CMK (cell line): Measurements from ENCODE around the gene GPA33.

ENCODE experiments used
- DNase-seq: peaks from one replicate; pipeline ENCODE4 v3.0.0-alpha.2; 2010; ENCODE audit warnings: low read depth

The GPA33 gene

GRCh38 chr1:167117225-167117624, 27.0 kb upstream of the GPA33 start:
- no peak for DNase-seq

- DNase-seq: no peak
Observed at GRCh38 chr1:167116174-167116573, 26.0 kb upstream of the GPA33 start.

DNA sequence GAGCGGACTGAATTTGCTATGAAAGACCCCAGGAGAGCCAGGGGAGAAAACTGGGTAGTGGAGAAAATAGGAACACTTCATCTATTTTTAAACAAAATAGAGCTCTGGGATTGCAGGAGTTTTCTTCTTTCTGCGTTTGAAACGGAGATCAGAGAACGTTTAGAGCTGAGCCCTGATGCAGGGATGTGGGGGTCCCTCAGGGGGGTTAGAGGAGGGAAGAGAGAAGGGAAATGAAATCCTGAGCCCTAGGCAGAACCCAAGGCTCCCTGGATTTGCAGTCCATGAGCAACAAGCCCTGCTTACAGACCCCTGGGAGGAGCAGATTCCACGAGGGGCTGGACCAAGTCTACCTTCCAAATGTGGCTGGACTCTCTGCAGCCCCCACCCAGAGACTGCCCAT, 25.5 kb upstream of the GPA33 start:
- no peak for DNase-seq

- DNase-seq: no peak
Observed at GRCh38 chr1:167114725-167115124, 24.5 kb upstream of the GPA33 start.

DNA sequence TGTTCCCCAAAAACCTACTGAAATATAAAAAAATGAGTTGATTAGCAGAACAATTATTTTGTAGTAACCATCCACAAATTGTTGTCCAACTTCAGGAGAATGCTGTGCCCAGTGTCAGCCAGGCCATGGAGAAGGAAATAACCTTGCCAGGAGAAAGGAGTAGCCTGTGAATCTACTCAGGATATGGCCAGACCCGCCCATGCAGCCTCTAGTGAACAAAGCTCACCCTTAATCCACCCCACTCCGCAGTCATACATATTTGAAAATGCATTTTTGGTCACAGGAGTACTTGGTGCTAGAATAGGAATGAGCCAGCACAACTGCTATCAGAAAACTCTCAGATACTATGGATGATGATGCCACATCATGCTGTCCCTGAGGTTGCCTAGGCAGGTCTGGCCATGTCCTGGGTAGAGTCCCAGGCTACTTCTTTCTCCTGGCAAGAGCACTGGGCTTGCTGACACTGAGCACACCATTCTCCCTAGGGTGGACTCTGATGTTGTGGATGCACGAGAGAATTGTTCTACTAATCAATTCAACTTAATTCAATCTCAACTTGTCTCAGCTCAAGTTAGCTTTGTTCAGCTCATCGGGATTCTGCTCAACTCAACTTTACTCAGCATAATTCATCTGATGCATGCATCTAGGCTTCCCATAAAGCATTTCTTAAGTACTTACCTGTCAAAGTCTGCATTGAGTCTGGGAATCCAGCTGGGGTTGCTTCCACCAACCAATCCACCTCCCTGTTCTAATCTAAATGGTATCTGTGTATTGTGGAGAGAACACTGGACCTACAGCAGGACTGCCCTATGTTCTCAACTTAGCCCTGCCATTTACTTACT, 21.9 kb upstream of the GPA33 start:
- no peak for DNase-seq

- no peak for DNase-seq
Observed at GRCh38 chr1:167110586-167110985, 20.4 kb upstream of the GPA33 start.

- DNase-seq: no peak
Observed at GRCh38 chr1:167109125-167109524, 18.9 kb upstream of the GPA33 start.

DNA sequence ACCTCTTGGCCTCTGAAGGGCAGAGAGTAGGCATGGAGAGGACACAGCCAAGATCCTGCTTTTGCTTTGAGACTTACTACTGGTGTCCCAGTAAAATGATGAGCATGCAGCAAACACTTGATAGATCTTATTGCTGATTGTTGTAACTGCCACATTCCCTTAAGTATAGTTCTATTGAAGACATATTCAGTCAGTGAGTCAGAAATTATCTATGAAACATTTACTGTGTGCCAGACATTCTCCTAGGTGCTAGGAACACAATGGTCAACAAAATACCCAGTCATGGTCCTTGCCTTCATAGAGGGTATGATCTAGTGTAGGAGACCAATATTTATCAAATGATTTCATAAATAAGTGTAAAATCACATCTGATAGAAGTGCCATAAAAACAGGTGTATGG, 17.3 kb upstream of the GPA33 start:
- no peak for DNase-seq

GRCh38 chr1:167106119-167106461, 15.9 kb upstream of the GPA33 start:
- DNase-seq: no peak

DNA sequence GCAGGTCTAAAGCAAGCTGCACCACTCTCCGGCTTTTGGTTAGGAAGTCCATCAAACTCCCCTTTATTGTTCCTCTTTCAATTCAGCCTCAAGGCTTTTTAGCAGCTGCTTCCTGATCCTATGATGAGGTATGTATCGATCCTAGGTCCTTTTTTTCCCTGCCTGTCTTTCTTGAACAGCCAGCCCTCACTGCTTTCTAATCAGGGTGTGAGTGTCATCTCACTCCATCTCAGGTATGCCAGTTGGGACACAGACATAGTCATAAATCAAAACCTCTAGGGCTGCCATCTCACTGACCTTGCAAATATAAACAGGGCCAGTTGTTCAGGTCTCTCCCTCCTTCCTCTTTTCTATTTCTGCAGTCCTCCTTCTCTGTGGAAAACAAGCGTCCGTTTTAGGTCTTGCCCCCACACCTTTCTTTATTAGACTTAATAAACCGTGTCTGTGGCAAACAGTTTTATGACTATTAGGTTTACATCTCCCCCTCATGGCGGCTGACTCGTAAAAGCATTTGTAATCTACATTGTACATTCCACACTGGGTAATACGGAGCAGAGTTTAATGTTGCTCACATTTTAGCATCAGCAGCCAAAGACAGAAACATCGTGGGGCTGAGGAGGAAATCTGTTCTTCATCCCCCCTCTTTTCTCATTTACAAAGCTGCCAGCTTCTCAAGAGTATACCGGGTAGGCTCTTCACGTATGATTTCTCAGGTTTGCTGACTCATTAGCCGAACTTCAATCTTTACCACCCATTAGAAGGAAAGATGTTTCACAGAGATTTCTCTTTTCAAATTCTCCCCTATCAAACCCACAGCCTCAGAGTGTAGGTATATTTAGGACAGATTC, 15.3 kb upstream of the GPA33 start:
- DNase-seq: no peak

- DNase-seq: no peak
Observed at GRCh38 chr1:167104256-167104633, 14.1 kb upstream of the GPA33 start.

- no peak for DNase-seq
Observed at GRCh38 chr1:167102906-167103573, 12.9 kb upstream of the GPA33 start.

GRCh38 chr1:167101754-167102153, 11.6 kb upstream of the GPA33 start:
- no peak for DNase-seq

DNA sequence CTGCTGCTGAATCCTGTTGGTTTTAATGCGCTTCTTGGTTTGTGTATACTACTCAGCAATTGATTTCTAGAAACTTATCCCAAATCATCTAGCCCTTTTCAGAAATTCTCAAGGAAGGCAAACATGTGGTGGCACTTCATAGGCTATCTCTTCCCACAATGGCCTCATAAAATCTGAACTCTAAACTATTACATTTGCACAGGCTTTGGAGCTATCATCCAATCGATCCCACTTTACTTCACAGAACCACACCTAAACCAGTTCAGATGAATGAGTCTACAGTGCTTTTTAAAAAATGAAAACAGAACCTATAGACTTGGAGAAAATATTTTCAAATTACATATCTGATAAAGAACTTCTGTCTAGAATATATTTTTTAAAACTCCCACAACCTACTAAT, 10.6 kb upstream of the GPA33 start:
- no peak for DNase-seq

DNA sequence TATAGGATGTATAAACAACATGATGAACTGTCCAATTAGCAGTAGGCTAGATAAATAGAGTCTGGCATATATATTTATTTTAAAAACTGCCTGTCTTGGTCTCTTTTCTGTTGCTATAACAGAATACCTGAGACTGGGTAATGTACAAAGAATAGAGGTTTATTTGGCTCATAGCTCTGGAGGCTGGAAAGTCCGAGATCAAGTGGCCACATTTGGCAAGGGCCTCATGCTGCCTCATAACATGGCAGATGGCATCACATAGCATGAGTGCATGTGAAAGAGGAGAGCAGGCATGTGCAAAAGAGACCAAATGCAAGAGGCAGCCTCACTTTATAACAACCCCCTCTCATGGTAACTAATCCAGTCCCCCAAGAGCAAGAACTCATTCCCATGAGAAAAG, 9.7 kb upstream of the GPA33 start:
- DNase-seq: no peak

GRCh38 chr1:167095368-167095767, 5.2 kb upstream of the GPA33 start:
- DNase-seq: no peak

DNA sequence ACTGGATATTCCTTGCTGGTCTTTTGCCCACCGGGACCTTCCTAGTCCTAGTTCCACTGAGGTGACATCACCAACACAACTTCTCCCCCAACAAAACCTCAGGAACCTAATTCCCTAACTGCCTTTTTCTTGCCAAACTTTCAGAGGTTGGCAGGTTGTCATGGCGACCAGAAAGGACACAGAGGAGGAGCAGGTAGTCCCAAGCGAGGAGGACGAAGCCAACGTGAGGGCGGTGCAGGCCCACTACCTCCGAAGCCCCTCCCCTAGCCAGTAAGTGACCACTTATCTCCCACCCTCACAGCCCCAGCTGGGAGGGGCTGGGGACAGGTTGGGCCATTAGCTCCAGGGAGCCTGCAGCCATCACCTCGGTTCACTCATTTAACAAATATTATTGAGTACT, 4.5 kb upstream of the GPA33 start:
- DNase-seq: no peak

- DNase-seq: no peak
Observed at GRCh38 chr1:167093846-167094516, 3.8 kb upstream of the GPA33 start, which contains the start of gene STYXL2. Gene STYXL2, plus strand, starts transcription at chr1:167094075. Its CDS starts 775 bp downstream, at chr1:167094850.

GRCh38 chr1:167092653-167093052, 2.5 kb upstream of the GPA33 start:
- no peak for DNase-seq

DNA sequence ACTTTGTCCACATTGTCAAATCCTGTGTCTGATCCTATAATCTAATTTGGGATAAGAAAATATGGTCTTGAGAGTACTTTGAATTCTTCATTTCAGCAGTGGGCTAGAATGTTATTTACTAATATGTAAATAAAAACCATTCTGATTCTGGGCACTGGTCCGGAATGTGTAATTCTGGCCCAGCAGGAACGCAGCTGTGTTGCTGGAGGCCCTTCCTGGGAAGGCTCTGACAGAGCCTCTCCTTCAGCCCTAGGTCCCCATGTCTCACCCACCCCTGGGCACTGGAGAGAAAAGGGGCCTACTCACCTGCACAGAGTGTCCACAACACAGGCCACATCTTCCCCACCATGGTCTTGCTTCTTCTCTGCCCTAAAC, 251 bp downstream of the GPA33 start:
- DNase-seq: no peak

GRCh38 chr1:167088746-167089417, 1.3 kb downstream of the GPA33 start:
- no peak for DNase-seq

DNA sequence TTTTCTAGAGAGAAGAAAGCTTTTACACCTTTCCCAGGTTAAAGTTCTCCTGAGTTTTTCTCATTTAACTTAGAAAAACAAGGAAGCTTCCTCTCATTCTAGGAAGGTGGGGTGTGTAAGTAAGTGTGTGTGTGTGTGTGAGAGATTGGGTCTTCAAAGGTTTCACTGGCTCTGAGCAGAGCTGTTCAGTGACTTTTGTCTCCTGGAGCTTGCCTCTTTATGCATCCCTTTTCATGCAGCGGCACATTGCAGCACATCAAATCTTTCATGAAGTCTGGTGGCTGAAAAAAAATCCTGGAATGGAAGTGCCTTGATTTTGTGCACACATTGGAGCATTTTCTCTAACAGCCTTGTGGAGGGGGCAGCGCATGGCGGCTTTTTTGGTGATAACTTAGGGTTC, 3.4 kb downstream of the GPA33 start:
- no peak for DNase-seq
